HUES6 (cell line): ENCODE results near the gene MSL1.

Source experiments
- H3K27ac ChIP-seq: 2 replicates; pipeline ENCODE4 v1.7.0; 2013; ENCODE audit warnings: low read depth, mild to moderate bottlenecking, low read length, inconsistent platforms
- H3K27me3 ChIP-seq: 2 replicates; pipeline ENCODE4 v1.6.1; 2013; ENCODE audit warnings: low read length; ENCODE audit not compliant: control insufficient read depth, insufficient read depth
- H3K36me3 ChIP-seq: 2 replicates; pipeline ENCODE4 v1.6.1; 2013; ENCODE audit warnings: low read length; ENCODE audit not compliant: control insufficient read depth, insufficient read depth
- H3K4me1 ChIP-seq: 2 replicates; pipeline ENCODE4 v1.6.1; 2013; ENCODE audit warnings: low read length; ENCODE audit not compliant: control insufficient read depth, insufficient read depth
- H3K4me3 ChIP-seq: 2 replicates; pipeline ENCODE4 v1.5.1; 2013; ENCODE audit warnings: low read depth, low read length
- H3K9ac ChIP-seq: one replicate; pipeline ENCODE4 v1.6.1; 2013; ENCODE audit warnings: mild to moderate bottlenecking, low read length
- H3K9me3 ChIP-seq: 2 replicates; pipeline ENCODE4 v1.6.1; 2013; ENCODE audit warnings: low read depth, low read length; ENCODE audit not compliant: control insufficient read depth, insufficient read depth

MSL1 gene

GRCh38 chr17:40181205-40181604, 59.4 kb downstream of the MSL1 start:
- Histone ChIP-seq H3K4me3 (no peak overlapping the region), H3K4me1 (peaks cover 25% of the 10 kb centered on the region), H3K27ac (no peak overlapping the region), H3K9me3 (no peaks in the 10 kb centered on the region), H3K27me3 (no peaks in the 10 kb centered on the region), H3K9ac (no peak overlapping the region), H3K36me3 (peaks cover 13% of the 10 kb centered on the region)

GRCh38 chr17:40182606-40183005, 60.8 kb downstream of the MSL1 start:
- Histone ChIP-seq H3K9me3 (no peaks in the 10 kb centered on the region), H3K27ac (no peak overlapping the region), H3K4me1 (peaks cover 18% of the 10 kb centered on the region), H3K36me3 (peaks cover 4% of the 10 kb centered on the region; the same call in 1 of the 2 replicates), H3K4me3 (no peak overlapping the region), H3K27me3 (no peaks in the 10 kb centered on the region), H3K9ac (no peak overlapping the region)
